Measurements from ENCODE around the gene XDH. TPM values are rescaled to one million over a fixed set of nuclear protein-coding genes. Genes with fewer than 3 reads are reported as not detected.

XDH gene
- total RNA-seq, 1 donor from 2014 or later: not detected

- no peak for FAIRE-seq
- DNase-seq (ENCODE audit: low spot score in 2 of 2): peak in 1 of 2 donors; percentile 36
Observed at GRCh38 chr2:31297751-31298150, 116.8 kb downstream of the XDH start.

- FAIRE-seq (no peak), DNase-seq (ENCODE audit: low spot score in 2 of 2) (no peak)
Observed at GRCh38 chr2:31296641-31297287, 117.8 kb downstream of the XDH start.

- DNase-seq (ENCODE audit: low spot score in 2 of 2) (no peak), FAIRE-seq (no peak)
Observed at GRCh38 chr2:31294196-31294595, 120.3 kb downstream of the XDH start.

- FAIRE-seq: no peak
- DNase-seq (ENCODE audit: low spot score in 2 of 2): no peak
Observed at GRCh38 chr2:31287654-31288053, 126.9 kb downstream of the XDH start.

GRCh38 chr2:31286961-31287550, 127.5 kb downstream of the XDH start:
- DNase-seq (ENCODE audit: low spot score in 2 of 2) (no peak), FAIRE-seq (no peak)

GRCh38 chr2:31286230-31286629, 128.3 kb downstream of the XDH start:
- DNase-seq (ENCODE audit: low spot score in 2 of 2) (no peak), FAIRE-seq (no peak)

Other genes starting within 250 kb of the XDH start
- gene CAPN14, start 197.2 kb downstream of the XDH start, total RNA-seq: 0.82 TPM
- 7.7 TPM for gene EHD3, start 180.6 kb downstream of the XDH start, total RNA-seq
- gene SRD5A2, start 166.2 kb upstream of the XDH start, total RNA-seq: not detected